Epithelial cell of esophagus (primary cell): ENCODE measurements around the gene DVL1.

Experiments
- DNase-seq: peaks from one replicate; pipeline ENCODE4 v3.0.0; 2010; ENCODE audit warnings: low read depth
- H3K4me3 ChIP-seq: 2 replicates; pipeline ENCODE4 v1.5.1; 2011; ENCODE audit warnings: mild to moderate bottlenecking, low read length, control low read depth
- TF ChIP-seq, protein P1 (sequence below): IDR thresholded peaks from 2 replicates; pipeline ENCODE4 v1.5.1; 2011; ENCODE audit warnings: low read depth, mild to moderate bottlenecking, low read length, control low read depth, inconsistent platforms; ENCODE audit not compliant: insufficient read depth; ENCODE audit errors: missing control alignments

Gene DVL1

GRCh38 chr1:1293263-1294249 is 55.7 kb downstream of the DVL1 start:
- TF ChIP-seq, protein P1, sequence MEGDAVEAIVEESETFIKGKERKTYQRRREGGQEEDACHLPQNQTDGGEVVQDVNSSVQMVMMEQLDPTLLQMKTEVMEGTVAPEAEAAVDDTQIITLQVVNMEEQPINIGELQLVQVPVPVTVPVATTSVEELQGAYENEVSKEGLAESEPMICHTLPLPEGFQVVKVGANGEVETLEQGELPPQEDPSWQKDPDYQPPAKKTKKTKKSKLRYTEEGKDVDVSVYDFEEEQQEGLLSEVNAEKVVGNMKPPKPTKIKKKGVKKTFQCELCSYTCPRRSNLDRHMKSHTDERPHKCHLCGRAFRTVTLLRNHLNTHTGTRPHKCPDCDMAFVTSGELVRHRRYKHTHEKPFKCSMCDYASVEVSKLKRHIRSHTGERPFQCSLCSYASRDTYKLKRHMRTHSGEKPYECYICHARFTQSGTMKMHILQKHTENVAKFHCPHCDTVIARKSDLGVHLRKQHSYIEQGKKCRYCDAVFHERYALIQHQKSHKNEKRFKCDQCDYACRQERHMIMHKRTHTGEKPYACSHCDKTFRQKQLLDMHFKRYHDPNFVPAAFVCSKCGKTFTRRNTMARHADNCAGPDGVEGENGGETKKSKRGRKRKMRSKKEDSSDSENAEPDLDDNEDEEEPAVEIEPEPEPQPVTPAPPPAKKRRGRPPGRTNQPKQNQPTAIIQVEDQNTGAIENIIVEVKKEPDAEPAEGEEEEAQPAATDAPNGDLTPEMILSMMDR = no peak
- H3K4me3 ChIP-seq = no peak overlapping the region
- DNase-seq = no peak

GRCh38 chr1:1292851-1293250 is 56.4 kb downstream of the DVL1 start:
- no peak for DNase-seq
- no peak overlapping the region for H3K4me3 ChIP-seq
- TF ChIP-seq, protein P1 = no peak

DNA sequence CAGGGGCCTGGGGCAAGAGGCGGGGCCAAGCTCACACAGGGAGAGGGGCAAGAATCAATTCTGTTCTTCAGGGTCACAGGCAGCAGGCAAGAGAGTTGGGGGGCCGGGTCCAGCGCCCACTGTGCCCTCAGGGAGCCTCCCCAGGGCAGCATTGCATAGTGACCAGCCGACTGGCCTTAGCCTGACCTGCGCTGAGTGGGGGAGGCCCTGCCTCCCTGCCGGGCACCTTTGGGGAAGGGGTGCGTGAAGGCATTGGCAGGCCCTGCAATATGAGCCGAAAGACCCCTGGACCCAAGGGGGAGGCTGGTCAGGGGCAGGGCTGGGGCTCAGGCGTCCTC is 56.8 kb downstream of the DVL1 start:
- TF ChIP-seq, protein P1 = no peak
- H3K4me3 ChIP-seq = no peak overlapping the region
- no peak for DNase-seq

- TF ChIP-seq, protein P1 = peak; percentile 71
- no peak overlapping the region for H3K4me3 ChIP-seq
Observed at GRCh38 chr1:1291548-1292441, 57.4 kb downstream of the DVL1 start.

DNA sequence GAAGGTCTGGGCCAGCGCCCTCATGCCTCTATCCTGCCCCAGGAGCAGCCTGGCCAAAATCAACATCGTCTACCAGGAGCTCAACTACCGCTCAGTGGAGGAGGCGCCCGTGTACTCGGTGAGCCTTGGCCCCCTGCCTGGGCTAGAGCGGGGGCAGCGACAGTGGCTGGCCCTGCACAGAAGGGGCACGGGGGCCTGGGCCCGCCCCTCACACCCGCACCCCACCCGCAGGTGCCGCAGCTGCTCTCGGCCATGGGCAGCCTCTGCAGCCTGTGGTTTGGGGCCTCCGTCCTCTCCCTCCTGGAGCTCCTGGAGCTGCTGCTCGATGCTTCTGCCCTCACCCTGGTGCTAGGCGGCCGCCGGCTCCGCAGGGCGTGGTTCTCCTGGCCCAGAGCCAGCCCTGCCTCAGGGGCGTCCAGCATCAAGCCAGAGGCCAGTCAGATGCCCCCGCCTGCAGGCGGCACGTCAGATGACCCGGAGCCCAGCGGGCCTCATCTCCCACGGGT is 58.1 kb downstream of the DVL1 start:
- TF ChIP-seq, protein P1 = no peak
- no peak for DNase-seq
- H3K4me3 ChIP-seq = no peak overlapping the region

More at GRCh38 chr1:1291548-1292441, 57.4 kb downstream of the DVL1 start:
- peak; percentile 86 for DNase-seq

- DNase-seq = peak; percentile 55
- TF ChIP-seq, protein P1 = peak; percentile 62
- no peak overlapping the region for H3K4me3 ChIP-seq
Observed at GRCh38 chr1:1290238-1290731, 58.9 kb downstream of the DVL1 start.
